COLO829 (cell line): ENCODE results near the gene COMMD1.
"Not testable (repeated sequence)": the region's sequence is repeated elsewhere in the genome, so short reads cannot be mapped to it uniquely, and the experiment has no call there.

Experiments used
- DNase-seq: peaks from one replicate; pipeline ENCODE4 v3.0.0; 2012; ENCODE audit warnings: low spot score

The COMMD1 gene

DNA sequence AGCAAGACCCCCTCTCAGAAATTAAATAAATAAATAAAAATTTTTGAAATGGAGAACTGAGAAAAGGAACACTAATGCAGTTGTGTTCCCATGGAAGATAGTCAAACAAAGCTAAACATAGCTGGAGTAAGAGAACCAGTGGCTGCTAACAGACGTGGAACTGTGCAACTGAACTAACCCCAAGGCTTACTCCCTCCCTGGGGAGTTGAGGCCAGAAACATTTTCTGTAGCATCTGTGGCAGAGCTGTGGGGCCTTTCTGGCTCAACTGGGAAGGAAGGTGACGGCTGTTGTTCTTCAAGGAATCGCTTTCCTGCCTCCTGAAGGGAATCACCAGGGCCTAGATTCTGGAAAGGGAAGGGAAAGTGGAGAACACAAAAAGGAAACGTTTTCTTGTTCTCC is 236.6 kb downstream of the COMMD1 start:
- no peak for DNase-seq

DNA sequence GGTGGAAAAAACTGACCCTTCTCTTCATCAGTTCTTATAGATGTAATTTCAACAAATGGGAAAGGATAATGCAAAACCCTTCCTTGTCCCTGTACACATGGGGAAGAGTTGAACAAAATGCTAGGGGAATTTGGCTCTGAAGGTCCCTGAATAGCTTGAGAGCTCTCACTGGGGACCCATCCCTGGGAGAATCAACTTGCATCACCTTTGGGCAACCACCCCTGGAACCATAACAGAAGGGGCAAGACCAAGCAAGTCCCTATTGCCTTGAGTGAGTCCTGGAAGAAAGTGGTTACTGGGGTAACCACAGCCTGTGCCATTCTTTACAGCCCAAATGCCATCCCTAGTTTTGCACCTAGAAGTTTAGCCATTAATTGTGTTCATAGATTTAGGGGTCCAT is 238.2 kb downstream of the COMMD1 start:
- no peak for DNase-seq

DNA sequence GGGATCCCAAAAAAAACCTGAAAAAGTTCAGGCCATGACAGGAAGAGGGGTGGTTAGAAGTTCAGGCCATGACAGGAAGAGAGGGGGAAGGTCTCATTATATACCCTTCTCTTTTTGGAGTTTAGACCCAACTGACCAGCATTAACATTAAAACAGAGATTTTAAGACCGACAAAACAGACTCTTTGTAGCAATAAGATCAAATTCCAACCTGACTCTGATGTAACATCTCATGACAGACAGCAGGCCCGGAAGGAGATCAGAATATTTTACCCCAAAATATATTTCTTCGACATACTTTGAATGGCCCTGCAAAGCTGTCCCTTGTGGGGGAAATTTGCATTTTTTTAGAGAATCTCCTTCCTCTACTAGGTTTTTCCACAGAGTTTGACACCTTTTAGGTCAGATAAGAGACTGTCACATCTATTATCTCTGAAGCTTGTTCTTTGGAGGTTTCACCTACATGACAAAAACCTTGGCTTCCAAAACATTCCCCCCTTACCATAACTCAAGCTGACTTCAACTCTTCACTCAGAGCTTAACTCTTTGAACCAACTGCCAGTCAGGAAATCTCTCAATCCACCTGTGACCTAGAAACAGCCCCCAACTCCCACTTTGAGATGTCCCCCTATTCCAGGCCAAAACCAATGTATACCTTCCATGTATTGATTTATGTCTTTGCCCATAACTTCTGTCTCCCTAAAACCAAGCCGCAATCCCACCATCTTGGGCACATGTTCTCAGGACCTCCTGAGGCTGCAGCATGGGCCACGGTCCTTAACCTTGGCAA is 239.4 kb downstream of the COMMD1 start:
- DNase-seq: no peak

DNA sequence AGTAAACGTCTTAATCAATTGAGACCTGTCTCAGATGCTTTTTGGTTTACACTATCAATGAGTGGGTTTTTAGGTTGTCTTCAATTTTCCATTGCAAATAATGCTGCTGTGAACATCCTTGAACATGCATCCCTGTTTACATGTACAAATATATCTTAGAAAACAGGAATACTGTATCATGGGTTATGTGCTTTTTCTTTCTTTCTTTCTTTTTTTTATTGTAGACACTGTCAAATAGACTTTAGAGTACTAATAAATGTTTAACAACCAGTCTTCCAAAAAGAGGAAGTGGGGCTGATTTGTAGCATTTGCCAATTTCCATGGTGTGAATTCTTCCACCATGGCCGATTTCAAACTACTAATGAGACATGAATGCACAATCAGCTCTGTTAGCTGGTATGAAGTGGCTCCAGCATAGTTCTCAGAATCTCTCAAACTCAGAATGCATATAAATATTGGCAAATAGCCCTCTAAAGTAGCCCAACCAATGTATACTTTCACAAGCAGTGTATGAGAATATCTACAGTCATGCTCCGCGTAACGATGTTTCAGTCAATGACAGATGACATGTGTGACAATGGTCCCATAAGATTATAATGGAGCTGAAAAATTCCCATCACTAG is 240.1 kb downstream of the COMMD1 start:
- DNase-seq: no peak

DNA sequence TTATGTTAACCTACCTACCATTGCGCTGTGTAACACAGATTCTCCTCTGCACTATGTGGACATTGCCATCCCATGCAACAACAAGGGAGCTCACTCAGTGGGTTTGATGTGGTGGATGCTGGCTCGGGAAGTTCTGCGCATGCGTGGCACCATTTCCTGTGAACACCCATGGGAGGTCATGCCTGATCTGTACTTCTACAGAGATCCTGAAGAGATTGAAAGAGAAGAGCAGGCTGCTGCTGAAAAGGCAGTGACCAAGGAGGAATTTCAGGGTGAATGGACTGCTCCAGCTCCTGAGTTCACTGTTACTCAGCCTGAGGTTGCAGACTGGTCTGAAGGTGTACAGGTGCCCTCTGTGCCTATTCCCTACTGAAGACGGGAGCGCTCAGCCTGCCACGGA is 241.3 kb downstream of the COMMD1 start:
- not testable (repeated sequence) for DNase-seq

DNA sequence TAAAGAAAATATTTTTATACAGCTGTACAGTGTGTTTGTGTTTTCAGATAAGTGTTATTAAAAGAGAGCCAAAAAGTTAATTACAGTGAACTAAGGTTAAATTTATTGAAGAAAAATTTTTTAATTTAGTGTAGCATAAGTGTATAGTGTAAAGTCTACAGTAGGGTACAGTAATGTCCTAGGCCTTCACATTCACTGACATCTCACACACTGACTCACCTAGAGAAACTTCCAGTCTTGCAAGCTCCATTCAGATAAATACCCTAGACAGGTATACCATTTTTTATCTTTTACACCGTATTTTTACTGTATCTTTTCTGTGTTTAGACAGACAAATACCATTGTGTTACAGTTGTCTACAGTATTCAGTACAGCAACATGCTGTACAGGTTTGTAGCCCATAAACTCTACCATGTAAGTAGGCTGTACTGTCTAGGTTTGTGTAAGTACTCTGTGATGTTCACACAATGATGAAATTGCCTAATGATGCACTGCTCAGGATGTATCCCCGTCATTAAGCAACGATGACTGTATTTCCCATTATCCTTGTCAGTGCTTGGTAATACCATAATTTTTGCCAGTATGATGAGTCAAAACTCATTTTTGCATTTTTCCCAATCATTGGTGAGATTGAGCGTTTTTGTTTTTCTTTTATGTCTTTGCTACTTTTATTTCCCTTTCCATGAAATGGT is 242.3 kb downstream of the COMMD1 start:
- DNase-seq: no peak

DNA sequence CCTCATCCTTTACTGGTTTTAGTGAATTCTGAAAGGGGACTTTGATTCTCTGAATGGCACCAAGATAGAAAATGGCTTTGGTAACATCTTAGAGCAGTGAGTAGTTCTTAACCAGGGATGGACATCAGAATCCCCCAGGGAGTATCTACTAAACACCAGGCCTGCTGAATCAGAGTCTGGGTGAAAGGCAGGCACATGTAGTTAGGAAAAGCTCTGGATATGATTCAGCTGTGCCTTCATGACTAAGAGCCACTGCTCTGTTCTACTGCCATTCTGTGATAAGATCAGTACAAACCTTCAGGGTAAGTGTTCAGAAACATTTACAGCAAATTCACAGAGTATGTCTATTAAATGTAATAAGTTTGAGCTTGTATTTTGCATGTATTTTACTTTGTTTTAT is 244.2 kb downstream of the COMMD1 start:
- DNase-seq: peak; percentile 52

DNA sequence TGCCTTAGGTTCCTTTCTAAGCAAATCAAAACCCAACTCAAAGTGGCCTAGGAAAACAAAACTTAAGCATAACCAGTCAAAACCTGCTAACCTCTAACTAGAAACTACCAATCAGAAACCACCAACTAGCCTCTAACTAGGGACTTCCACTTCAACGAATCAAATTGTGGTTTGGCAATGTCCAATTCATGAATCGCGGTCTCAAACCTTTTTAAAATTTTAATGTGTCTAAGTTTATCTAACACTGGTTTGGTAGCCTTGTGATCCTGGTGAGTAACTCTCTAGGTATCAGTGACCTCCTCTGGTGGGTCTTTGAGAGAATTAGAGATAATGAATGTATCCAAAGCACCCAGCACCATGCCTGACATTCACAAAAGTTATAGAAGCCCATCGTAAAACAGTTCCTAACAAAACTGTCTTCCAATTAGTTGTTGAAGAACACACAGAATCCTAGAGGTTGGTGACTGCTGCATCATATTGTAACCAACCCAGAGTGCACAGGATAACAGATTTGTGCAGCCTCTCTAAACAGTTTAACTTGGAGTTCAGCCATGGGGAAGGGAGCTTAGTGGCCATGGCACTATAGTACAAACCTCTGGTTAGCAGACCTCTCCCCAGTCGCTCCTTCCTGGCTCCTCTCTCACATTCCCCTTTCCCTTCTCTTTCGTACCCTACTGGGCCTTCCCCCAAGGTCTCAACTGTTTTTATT is 245.3 kb downstream of the COMMD1 start:
- DNase-seq: no peak

DNA sequence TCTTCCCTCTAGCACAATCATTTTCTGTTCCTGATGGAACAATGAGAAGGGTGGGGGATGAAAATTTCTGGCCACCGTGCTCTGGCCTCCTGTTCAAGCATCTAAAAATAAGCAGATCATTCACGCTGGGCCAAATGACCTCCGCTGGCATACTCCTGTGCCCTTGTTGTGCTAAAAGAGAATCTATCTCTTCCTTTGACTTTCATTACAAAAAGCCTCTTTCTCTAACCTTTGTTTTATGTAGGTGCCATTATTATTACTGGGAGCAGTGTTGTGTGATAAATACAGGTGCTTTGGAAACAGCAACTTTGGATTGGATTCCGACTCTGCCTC is 245.8 kb downstream of the COMMD1 start:
- no peak for DNase-seq

DNA sequence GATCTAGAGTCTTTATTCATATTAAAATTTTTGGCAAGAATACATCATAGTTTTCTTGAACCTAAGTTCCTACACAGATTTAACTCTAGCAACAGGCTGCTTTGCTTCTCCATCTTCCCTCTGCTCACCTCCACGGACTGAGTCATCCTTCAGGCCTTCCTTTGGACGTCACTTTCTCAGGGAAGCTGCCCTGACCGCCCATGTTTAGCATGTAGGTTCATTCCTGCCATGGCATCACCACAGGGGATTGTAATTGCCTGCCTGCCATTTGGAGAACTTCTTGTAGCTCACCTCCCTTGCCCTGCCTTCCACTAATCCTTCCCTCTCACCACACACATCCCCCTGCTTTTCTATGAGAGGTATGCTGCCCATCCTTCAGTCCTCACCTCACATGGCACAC is 246.5 kb downstream of the COMMD1 start:
- no peak for DNase-seq

DNA sequence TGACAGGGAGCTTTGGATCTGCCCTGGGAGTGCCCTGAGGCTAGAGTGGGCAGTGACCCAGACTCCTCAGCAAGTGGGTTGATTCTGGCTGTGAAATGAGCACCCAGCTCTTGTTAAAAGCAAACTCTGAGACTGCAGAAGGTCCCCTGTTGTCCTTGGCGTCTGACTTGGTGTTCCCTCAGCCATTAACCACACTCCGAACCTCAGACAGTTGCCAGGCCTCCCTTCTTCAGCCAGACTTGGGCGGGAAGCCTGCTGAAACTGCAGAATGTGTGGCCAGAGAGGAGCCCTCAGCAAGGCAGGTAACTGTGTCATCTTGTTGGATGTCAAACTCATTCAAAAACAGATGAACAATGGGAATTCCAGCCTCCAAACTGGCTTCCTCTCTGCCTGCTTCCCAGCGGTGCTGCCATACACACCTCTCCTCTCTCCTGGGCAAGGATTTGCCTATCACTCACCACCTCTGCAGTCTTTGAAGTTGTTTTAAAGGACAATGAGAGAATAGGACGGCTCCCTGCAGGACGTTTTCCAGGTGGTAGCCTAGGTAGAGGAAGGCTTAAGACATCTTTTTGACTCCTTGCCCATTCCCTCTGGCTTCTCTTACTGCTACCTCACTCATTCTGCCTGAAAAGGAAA is 251.5 kb downstream of the COMMD1 start:
- no peak for DNase-seq

DNA sequence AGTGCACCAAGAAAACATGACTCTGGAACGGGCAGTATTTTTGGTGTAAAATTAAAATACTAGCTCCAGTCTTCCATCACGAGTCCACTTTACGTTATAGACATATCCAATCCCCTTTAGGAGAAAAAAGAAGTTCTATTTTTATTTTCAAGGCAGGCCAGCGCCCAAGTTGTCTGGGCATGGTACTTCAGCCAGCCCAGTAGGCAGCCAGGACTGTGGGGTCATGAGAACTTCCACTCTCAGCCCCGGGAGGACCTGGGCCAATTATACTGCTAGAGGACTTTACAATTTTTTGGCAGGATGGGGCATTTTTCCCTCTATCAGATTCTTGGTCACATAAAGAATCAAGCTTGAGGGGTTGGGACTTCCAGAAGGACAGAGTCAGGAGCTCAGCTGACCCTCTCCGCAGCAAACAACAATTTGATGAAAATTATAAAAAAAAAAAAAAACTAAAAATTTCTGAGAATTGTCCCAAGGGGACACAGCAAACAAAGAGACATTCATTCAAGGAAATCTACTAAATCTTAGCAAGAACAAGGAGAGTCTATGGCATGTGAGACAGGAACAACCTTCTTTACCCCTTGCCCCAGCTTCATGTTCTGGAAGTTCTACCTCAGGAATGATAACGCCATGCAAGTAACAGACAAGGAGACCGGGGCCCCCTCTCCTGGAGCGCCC is 253.1 kb downstream of the COMMD1 start:
- peak; percentile 64 for DNase-seq

DNA sequence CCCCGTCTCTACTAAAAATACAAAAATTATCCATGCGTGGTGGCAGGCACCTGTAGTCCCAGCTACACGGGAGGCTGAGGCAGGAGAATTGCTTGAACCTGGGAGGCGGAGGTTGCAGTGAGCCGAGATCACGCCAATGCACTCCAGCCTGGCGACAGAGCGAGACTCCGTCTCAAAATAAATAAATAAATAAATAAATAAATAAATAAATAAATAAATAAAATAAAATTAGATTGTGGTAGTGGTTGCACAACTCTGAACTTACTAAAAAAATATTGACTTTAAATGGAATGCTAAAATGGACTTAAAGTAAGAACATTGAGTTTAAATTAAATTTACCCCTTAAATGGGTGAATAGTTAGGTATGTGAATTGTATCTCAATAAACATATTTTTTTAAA is 255.2 kb downstream of the COMMD1 start:
- DNase-seq: not testable (repeated sequence)

DNA sequence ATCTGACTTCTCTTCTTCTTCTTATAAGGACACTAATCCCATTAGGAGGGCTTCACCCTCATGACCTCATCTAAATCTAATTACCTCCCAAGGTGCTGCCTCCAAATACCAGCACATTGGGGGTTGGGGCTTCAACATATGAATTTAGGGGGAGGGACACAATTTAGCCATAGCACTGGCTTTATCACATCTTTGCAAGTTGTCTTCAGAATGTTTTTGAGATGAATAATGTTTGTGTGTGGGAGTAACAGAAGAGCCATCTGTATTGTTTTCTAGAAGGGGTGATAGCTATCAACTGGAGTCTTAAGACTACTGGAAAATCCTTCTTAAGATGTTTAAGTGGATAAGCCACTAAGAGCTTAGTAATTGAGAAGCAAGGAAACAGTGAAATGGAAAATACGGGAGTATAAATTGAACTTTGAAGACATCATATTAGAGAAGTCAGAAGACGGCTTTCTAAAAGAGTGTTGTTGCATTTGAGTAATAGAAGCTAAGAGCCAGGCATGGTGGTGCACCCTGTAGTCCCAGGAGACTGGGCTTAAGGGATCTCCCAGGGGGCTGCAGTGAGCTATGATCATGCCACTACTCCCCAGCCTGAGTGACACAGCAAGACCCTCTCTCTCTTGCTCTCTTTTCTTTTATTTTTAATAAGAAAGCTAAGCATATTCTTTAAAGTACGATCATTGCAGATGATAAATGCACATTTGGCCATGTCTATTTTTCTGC is 257.8 kb downstream of the COMMD1 start:
- no peak for DNase-seq

DNA sequence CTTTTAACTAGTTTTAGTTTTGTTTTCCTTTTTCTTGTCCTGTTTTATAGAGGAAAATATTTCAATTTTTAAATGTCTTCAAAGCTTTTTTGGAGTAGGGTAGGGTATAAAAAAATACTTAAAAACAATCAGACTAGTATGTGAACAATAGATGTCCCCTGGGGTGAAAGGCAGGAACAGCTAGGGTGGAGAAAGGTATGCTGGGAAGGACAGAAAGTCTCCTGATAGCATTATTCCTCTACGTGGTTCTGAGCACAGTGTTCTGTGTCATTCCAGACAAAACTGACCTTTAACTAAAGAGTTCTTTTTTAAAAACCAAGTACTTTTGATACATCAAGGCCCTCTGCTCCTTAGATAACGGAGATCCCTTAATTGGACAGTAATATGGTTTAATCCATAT is 258.4 kb downstream of the COMMD1 start:
- no peak for DNase-seq

DNA sequence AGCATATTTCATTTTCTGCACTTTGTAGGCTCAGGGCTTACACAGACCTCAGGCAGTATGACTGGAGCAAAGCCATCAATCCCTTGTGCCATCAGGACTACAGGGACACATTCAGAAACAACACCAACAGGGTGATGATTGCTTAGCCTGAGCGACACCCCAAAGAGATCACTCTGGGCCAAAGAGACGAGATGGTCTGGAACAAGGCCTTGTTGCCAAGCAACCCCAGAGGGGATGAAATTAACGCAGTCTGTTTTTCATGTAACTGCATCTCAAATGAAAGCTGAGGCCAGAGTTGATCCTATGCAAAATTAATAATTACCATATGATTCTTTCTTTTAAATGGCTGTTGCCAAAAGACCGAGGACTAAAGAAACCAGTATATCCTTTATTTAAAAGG is 270.3 kb downstream of the COMMD1 start:
- DNase-seq: no peak

DNA sequence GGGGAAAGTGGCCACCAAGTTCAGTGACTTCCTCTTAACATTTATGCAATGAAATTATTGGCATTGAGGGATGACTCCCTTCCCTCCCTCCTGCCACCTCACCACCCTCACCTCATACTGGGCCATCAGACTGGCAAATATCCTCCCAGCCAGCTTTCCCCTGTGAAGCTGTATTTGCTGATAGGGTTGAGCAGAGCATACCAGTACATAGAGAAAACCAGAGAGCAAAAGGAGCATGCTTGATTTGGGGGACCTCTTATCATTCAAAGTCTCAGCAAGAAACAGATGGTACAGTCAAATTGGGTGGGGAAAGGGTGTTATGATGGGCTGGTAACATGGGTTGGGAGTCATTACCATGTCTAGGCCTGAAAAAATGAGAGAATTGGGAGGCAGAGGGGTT is 271.3 kb downstream of the COMMD1 start:
- DNase-seq: no peak

DNA sequence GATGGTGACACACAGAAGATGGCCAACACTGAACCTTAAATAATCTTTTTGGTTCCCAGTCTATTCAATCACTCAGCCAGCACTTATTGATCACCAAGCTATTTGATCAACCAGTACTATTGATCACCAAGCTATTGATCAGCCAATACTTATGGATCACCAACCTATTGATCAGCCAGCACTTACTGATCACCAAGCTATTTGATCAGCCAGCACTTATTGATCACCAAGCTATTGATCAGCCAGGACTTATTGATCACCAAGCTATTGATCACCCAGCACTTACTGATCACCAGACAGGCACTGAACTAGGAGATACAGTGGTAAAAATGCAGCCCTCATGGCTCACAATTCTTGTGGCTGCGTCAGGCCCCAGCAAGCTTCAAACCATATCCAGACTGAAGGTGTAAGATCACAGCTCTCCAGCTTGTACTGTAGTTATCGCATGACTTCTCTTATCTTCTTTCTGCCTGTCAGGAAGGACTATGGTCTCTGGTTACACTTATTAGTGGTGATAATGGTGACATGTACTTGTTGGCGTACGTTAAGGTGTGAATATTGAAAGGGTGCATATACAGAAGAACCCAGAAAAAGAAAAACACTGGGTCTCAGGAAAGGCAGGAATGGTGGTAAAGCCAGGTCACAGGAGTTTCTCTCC is 272.0 kb downstream of the COMMD1 start:
- DNase-seq: no peak

DNA sequence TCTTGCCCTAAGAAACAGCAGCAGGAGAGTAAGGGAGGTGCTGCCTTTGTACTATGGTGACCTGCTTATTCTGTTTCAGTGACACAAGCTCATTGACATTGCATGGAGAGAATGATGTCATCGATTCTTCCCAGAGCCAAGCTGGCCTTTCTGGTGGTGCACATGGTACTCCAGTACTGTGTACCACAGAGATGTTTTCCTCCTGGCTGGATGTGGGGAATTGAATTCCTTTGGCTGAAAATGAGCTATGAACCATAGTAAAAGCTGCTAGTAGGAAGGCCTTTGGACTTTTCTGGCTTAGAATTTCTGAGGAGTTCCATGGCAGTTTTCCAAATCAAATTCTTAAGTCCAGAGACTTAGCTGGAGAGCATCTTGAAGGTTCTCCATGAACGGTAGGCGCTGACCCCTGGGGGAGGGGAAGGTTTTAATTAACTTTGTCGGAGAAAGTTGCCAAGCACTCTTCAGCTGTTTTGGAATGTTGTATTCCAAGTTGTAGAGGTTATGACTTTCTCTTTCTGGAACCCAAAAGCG is 273.3 kb downstream of the COMMD1 start:
- no peak for DNase-seq

DNA sequence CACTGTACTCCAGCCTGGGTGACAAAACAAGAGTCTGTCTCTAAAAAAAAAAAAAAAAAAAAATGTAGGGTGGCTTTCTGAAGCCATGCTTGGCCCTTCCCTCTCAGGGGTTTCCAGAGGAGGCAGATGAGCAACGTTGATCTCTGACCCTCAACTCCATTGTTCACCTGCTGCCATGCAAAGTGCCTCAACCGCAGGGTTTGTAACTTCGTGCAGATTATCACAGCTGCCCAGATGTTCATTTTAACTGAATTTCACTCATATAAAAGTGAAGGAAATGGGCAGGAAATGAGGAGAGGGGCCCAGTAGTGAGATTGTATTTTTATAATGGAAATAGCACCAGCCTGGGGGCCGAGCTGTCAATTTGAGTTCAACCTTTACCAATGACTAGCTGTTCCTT is 275.5 kb downstream of the COMMD1 start:
- no peak for DNase-seq
